ENCODE results near the gene XYLT1.

XYLT1 gene

GRCh38 chr16:17273142-17273561, 197.6 kb downstream of the XYLT1 start:
- TF ChIP-seq, protein P1, sequence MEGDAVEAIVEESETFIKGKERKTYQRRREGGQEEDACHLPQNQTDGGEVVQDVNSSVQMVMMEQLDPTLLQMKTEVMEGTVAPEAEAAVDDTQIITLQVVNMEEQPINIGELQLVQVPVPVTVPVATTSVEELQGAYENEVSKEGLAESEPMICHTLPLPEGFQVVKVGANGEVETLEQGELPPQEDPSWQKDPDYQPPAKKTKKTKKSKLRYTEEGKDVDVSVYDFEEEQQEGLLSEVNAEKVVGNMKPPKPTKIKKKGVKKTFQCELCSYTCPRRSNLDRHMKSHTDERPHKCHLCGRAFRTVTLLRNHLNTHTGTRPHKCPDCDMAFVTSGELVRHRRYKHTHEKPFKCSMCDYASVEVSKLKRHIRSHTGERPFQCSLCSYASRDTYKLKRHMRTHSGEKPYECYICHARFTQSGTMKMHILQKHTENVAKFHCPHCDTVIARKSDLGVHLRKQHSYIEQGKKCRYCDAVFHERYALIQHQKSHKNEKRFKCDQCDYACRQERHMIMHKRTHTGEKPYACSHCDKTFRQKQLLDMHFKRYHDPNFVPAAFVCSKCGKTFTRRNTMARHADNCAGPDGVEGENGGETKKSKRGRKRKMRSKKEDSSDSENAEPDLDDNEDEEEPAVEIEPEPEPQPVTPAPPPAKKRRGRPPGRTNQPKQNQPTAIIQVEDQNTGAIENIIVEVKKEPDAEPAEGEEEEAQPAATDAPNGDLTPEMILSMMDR (conservative IDR thresholded peaks at IDR 0.05; ENCODE audit: low read length), result no peak
- peak; percentile 94 for DNase-seq (ENCODE audit: low read depth)

GRCh38 chr16:17272716-17273115, 198.0 kb downstream of the XYLT1 start:
- no peak overlapping the region for H3K4me3 ChIP-seq (ENCODE audit: low read length)
- no peak for DNase-seq (ENCODE audit: low read depth)
- TF ChIP-seq, protein P1 (conservative IDR thresholded peaks at IDR 0.05; ENCODE audit: low read length), result no peak

More at GRCh38 chr16:17273142-17273561, 197.6 kb downstream of the XYLT1 start:
- H3K4me3 ChIP-seq (ENCODE audit: low read length), result no peak overlapping the region

DNA sequence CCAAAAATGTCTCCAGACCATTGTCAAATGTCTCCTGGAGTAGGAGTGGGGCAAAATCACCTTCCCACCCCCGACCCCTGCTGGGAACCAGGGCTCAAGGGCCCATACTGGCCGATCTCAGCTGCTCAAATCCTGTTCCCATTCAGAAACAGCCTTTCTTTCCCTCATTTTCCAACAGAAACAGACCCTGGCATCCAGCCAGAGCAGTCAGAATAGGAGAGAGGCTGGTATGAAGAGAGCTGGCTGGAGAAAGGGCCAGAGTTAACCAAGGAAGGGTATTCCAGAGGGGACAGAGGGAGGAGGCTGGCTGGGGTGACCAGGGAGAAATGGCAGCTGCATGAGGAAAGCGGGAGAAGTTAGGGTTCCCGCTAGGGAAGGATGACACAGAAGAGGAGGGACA, 199.1 kb downstream of the XYLT1 start:
- H3K4me3 ChIP-seq (ENCODE audit: low read length), result no peak overlapping the region
- TF ChIP-seq, protein P1 (conservative IDR thresholded peaks at IDR 0.05; ENCODE audit: low read length), result no peak
- no peak for DNase-seq (ENCODE audit: low read depth)

DNA sequence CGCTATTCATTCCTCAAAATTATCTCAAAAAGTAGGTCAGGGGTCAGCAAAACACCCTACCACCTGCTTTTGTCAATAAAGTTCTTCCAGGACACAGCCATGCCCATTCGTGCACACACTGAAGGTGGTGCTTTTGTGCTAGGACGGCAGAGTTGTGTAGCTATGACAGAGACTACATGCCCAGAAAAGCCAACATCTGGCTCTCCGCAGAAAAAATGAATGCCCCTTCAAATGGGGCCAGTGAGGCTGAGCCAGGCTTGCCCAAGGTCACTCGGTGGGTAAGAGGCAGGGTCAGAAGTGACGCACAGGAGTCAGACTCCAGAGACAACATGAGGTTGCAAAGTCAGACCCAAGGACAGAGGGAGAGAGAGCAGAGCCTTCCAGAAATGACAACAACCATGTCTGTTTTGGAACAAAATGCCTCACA, 200.1 kb downstream of the XYLT1 start:
- H3K4me3 ChIP-seq (ENCODE audit: low read length), result no peak overlapping the region
- TF ChIP-seq, protein P1 (conservative IDR thresholded peaks at IDR 0.05; ENCODE audit: low read length), result no peak
- DNase-seq (ENCODE audit: low read depth), result peak; percentile 32

DNA sequence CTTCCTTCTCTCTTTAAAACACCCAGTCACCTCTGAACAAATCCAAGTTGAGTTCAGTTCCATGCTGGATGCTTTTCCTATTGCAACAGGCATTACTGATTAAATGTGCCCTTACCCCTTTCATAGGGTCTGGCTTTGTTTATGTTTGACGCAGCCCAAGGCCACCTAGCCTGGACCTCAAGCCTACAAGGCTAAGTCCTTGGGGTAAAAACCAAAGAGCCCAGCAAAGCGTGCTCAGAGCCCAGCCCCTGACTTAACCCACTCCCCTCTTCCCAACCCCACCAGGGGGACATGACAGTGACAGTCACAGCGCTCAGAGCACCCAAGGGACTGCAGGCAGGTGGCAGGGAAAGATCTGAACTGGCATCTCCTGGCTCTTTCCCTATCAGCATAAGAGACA, 200.6 kb downstream of the XYLT1 start:
- no peak for DNase-seq (ENCODE audit: low read depth)
- TF ChIP-seq, protein P1 (conservative IDR thresholded peaks at IDR 0.05; ENCODE audit: low read length), result no peak

GRCh38 chr16:17269439-17269838, 201.3 kb downstream of the XYLT1 start:
- no peak overlapping the region for H3K4me3 ChIP-seq (ENCODE audit: low read length)
- TF ChIP-seq, protein P1 (conservative IDR thresholded peaks at IDR 0.05; ENCODE audit: low read length), result no peak
- peak; percentile 43 for DNase-seq (ENCODE audit: low read depth)

More for the DNA sequence above, 200.6 kb downstream of the XYLT1 start:
- no peak overlapping the region for H3K4me3 ChIP-seq (ENCODE audit: low read length)

DNA sequence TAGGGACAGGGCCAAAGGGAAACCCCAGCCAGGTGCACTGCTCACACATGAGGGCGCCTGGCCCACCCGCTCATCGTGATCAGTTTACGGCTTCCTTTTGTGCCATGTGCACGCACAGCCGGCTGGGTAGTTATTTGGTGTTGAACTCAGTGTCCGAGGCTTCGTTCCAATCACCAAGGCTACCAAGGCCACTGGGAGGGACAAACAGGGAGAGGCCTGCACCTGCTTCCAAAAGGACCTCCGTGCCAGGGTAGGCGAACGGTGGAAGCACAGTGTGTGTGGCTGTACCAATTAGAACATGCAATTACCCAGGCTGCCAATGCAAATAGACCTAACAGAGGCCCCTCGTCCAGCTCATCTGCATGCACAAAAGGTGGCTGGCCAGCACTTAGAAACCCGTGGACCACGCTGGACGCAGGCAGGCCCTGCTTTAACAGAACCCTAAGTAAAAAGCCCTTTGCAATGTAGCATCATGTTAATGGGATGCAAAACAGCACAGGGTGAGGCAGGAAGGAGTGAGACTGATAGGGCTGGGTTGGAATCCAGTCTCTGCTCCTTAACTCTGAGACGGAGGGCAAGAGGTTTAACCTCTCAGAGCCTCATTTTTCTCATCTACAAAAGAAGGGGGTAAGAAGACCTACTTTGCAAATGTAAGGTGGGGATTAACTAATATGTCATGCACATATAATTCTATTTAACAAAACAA, 204.0 kb downstream of the XYLT1 start:
- H3K4me3 ChIP-seq (ENCODE audit: low read length), result no peak overlapping the region
- no peak for DNase-seq (ENCODE audit: low read depth)
- TF ChIP-seq, protein P1 (conservative IDR thresholded peaks at IDR 0.05; ENCODE audit: low read length), result no peak
